ENCODE results near the gene D2HGDH.

- no peak for TF ChIP-seq CTCF (conservative IDR thresholded peaks at IDR 0.05)
- no peak for TF ChIP-seq EZH2 (IDR thresholded peaks at IDR 0.05; ENCODE audit: low read depth)
Measured at GRCh38 chr2:241750076-241750840, 15.8 kb downstream of the D2HGDH start.
